CD4-positive, alpha-beta T cell treated with Interleukin-10 for 1 hour (primary cell): Measurements from ENCODE around the gene IL1F10.
A peak's percentile ranks its signal among the peaks of the same experiment; 100 is the strongest.

Experiments used
- DNase-seq: peaks from one replicate; pipeline ENCODE4 v3.0.0-alpha.2; 2020

The IL1F10 gene

DNA sequence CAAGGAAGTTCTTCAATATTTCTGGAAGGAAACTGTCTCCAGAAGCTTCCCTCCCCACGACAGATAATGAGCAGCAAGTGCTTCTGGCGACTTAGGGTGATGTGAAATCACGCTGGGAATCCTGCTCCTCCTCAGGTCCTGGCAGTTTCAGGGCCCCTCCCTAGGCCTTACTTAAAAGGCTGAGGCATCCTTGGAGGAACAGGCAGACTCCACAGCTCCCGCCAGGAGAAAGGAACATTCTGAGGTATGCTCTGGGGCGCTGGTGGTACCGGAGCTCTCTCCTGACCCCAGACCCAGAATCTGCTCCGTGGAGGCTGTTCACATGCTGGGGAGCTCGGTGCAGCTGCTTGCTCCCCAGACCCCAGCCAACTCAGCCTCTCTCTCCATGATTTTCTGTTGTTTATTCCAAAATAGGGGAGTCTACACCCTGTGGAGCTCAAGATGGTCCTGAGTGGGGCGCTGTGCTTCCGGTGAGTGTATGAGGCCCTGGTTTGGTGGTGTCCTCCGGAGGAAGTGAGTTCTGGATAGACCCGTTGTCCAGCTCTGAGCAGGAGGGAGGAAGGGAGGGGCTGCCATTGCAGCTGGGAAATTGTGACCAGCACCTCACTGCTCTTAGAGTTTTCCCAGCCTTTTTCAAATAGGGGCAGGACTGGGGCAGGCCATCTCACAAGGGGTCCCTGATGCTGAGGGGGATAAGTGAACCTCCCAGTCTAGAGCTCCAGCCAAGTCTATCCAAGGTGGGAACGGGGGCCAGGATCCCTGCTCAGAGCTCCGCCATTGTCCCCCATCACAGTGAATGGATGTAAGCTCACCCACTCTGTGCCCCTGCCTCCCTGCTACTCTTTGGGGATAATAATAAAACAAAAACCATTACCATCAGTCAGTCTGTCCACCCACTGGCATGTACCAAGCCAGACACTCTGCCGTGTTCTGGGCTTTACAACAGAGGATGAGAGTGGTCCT, 8.5 kb upstream of the IL1F10 start, which contains the start of gene IL36RN:
IL36RN (plus strand) TSS at position 201 of the 963 bp plus-strand sequence; CDS start at position 442, 241 bp downstream.
- DNase-seq: no peak

DNA sequence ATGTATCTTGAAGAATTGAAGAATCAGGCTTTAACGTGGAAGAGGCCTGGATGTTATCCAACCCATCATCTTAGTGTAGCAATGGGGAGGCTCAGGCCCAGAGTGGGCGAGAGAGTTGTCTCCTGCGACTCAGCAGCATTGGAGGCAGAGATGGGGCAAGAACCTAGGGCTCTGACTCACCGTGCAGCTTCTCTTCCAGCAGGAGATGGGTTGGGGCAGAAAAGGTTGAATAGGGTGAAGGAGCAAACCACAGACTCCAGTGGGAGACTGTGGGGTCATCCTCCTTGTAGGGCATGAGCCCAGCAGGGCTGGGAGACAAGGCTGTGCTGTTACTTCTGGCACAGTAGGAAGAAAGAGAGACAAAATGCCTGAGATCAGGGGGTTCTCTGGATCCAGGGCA, 7.4 kb upstream of the IL1F10 start:
- no peak for DNase-seq

DNA sequence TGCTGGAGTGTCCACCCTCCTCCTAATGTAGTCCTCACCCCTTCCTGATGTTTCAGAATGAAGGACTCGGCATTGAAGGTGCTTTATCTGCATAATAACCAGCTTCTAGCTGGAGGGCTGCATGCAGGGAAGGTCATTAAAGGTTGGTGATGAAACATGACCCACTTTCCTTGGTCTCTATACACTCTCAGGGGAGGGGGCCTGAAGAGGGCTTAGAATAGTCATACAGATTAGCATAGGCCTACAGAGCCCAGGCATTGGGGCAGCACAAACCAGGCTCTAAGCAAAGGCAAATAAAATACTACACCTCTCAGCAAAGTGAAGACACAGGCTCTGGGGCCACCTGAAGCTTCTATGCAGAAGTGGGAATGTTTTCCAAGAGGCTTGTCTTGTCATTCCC, 7.0 kb upstream of the IL1F10 start:
- DNase-seq: no peak

DNA sequence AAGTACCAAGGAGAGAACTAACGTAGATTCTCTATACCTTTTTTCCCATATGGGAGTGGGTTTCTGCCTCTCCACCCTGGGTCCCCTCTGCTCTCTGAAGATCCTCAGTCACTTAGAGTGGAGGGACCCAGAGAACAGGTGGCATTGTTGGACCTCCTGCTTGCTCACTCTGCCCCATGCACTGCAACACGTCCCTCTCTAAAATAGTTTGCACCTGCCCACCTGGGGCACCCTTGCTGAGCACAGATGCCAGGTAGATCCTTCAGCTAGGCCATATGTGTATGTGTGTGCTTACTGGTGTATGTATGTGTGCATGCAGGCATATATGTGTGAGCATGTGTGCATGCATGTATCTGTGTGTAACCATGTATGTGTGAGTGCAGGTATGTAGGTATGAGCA, 6.5 kb upstream of the IL1F10 start:
- DNase-seq: no peak

DNA sequence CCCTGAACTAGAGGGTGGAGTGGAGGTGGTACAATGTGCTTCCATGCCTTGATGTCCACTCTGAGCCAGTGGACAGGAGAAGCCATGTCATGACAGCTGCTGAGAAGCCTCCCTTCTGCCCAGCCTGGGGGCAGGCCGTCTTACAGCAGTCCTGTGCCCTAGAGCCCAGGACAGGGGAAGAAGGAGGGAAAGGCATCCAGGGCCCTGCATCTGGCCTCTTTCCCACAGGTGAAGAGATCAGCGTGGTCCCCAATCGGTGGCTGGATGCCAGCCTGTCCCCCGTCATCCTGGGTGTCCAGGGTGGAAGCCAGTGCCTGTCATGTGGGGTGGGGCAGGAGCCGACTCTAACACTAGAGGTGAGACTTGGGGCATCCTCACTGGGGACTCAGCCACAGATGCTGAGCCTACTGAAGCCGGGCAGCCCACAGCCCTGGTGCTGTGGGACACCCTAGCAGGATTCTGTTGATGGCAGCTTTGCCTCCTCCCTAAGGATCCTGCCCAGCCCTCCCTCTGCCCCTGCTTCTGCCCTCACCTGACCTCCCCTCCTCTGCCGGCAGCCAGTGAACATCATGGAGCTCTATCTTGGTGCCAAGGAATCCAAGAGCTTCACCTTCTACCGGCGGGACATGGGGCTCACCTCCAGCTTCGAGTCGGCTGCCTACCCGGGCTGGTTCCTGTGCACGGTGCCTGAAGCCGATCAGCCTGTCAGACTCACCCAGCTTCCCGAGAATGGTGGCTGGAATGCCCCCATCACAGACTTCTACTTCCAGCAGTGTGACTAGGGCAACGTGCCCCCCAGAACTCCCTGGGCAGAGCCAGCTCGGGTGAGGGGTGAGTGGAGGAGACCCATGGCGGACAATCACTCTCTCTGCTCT, 5.6 kb upstream of the IL1F10 start:
- no peak for DNase-seq

DNA sequence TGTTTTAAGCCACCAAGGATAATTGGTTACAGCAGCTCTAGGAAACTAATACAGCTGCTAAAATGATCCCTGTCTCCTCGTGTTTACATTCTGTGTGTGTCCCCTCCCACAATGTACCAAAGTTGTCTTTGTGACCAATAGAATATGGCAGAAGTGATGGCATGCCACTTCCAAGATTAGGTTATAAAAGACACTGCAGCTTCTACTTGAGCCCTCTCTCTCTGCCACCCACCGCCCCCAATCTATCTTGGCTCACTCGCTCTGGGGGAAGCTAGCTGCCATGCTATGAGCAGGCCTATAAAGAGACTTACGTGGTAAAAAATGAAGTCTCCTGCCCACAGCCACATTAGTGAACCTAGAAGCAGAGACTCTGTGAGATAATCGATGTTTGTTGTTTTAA, 3.5 kb upstream of the IL1F10 start:
- no peak for DNase-seq

DNA sequence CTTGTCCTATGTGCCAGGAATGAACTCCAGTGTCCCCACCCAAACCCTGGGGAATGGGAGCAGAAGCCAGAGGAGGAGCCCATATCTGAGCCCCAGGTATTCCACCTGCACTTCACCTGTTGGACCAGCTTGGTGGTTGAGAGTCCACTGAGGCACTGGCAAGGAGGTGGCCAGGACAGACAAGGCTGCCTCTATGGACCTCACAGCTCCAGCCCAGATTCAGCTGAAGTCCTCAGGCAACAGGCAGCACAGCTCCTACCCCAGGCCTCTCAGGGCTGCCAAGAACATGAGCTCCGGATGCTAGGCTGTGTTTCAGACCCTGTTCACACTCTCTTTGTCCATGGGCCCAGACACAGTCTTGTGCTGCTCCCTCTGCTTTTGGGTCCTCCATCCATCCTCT, 2.9 kb upstream of the IL1F10 start:
- no peak for DNase-seq

DNA sequence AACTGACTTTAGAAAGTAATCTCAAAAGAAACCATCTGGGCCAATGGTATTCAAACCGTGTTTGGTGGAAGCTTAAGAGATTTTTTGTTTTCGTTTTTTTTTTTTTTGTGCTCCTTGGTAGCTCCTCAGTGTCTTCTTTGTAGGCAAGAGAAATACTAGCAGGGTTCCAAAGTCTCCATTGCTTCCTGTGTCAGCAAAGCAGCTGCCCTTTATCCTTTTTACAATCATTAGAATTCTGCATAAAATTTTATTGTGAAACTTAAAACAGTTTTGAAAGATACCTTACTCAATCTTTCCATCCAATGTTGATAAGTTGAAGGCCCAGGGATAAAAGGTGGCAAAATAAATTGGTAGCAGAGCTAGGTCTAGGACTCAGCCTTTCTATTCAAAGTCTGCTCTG, 479 bp downstream of the IL1F10 start:
- no peak for DNase-seq

DNA sequence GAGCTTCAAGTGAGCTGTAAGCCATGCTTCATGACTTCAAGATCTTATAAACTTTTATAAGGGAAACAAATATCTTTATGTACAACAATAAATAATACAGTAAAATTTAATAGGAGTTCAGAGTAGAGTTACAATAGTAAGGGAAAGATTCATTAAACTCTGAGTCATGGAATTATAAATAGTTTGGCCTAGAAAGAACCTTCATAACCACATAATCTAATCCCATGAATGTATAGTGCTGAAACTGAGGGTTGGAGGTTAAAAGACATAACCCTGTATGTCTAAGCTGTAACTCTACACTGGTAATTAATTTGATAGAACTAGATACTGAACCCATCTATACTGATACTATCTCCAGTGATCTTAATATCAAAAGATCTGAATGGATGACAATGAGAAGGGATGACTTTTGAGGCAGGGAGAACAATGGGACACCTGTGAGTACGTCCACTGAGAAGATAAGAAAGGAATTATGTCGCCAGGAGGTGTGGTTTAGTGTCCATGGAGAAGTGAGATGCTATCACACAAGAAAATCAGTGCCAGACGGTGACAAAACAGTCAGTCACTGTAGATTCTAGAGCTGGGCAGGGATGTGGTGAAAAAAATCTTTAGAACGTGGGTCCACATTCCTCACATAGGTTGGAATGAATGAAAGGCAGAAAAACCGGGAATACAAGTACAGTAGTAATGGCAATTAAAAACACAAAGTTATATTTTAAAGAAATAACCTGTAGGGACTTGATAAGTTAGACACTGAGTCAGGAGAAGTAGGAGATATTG, 1.1 kb downstream of the IL1F10 start:
- DNase-seq: no peak

DNA sequence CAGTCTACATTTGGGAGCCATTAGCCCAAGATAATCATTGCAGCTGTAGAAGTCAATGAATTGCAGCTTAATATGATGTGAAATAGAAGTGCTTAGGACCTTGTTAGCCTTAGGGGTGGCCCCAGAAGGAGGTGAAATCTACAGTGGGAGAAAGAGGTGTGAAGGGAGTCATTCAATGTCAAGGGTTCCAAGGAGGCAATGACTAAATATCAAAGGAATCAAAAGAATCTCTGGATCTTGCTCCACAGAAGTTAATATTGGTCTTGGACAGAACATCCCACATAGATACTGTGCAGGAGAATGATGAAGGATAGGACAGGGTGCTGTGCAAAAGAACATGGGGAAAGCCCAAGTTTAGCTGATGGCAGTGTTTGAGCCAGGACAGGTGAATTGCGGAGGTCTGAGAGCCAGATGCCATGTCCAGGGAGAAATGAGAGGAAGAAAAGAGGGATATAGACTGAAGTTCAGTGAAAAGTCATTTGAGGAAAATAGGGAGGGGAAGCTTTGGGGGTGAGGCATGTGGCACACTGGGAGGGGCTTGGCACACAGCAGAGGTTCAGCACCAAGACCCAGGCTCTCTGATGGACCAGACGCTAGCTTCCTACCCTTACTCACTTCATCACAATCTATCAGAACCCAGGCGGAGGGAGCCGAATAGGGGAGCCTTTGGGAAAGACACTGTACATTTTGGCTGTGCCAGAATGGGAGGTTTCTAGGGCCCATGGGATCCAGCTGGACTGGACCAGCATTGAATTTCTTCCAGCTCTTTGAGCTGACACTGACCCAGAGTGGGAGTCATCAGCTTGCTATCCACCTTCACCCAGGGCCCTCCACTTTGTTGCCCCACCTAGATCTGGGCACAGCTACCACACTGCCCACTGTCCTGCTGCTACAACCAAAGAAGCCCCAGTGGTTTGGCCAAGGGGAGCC, 2.2 kb downstream of the IL1F10 start:
- no peak for DNase-seq

DNA sequence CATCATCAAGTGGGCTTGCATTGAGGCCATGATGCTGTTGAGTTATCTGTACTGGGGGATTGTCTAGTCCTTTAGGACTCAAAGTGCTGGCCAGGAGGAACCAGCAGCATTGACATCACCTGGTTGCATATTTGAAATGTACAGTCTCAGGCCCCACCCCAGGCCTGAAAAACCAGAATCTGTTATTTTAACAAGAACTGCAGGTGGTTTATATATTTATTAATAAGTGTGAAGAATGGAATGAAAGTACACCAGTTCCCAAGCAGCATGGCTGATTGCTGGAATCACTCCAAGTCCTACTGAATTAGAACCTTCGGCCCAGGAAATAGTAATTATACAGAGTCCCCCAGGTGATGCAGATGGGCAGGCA, 2.8 kb downstream of the IL1F10 start:
- DNase-seq: no peak

DNA sequence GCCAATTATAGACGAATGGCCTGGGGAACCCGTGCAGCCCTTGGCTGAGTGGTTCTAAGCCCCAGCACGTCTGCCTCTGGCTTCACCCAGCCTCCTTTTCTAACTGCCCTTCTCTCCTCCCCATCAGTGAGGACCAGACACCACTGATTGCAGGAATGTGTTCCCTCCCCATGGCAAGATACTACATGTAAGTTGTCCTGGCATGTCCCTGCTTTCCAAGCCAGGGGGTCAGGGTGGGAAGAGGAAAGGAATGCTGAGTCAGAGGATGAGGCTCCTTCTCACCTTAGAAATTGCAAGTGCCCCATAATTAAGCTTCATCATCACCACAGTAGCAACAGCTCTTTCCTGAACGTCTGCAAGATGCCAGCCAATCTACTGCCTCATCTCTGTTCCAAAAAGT, 4.8 kb downstream of the IL1F10 start:
- DNase-seq: no peak

DNA sequence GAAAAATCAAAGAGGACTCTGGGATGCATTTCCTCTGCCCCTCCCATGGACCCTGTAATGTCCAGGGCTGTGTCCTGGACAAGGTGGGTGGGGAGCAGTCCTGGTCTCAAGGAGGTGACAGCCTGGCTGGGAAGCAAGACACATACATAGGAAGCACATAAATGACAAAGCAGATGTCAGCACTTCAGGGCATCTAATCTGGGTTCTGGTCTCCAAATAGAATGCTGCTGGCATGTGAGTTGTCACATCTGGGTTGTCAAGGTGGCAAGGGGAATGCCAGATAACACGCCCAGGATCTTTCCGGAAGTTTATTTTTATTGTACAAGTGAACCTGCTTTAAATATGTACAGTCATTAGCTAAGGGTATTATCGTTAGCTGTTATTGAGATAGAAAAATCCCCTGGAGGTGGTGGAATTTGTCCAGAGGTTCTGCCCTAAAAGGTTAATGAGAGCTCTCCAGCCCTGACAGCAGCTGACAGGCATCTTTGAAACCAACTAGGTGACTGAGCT, 5.6 kb downstream of the IL1F10 start:
- no peak for DNase-seq

DNA sequence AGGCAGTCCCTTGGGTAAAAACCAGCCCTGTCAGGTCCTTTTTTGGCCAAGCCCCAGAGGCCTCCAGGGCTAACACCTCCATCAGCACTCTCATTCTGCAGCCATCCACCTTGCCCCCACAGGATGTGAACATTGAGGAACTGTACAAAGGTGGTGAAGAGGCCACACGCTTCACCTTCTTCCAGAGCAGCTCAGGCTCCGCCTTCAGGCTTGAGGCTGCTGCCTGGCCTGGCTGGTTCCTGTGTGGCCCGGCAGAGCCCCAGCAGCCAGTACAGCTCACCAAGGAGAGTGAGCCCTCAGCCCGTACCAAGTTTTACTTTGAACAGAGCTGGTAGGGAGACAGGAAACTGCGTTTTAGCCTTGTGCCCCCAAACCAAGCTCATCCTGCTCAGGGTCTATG, 7.3 kb downstream of the IL1F10 start:
- no peak for DNase-seq

DNA sequence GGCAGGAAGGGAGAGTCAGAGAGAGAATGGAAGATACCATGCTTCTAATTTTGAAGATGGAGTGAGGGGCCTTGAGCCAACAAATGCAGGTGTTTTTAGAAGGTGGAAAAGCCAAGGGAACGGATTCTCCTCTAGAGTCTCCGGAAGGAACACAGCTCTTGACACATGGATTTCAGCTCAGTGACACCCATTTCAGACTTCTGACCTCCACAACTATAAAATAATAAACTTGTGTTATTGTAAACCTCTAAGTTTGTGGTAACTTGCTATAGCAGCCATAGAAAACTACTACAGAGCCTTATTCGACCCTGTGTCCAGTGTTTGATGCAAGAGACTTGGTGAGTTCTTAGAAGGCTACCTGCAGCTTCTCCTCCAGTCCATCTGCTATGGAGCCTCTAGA, 7.8 kb downstream of the IL1F10 start:
- no peak for DNase-seq

DNA sequence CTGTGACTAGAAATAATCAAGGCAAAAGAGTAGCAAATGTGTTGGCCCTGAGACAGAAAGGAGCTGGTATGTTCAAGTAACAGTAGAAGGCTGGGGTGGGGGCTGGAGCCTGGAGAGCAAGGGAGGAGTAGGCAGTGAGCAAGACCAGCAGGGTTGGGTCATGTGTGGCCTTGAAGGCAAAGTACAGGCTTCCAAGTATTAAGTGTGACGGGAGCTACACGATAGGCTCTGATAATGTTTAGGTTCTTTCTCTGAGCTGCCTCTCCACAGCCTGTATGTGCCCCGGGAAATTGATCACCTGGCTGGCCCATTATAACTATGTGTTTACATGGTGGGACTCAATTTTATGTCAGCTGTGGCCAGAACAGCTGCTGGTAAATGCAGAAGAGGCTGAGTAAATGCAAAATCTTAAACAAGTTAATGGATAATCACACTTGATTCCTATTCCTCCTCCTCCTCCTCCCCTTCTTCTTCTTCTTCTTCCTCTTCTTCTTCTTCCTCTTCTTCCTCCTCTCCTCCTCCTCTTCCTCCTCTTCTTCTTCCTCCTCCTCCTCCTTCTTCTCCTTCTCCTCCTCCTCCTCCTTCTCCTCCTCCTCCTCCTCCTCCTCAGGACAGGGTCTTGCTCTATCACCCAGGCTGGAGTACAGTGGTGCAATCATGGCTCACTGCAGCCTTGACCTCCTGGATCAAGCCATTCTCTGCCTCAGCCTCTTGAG, 9.3 kb downstream of the IL1F10 start:
- DNase-seq: no peak

DNA sequence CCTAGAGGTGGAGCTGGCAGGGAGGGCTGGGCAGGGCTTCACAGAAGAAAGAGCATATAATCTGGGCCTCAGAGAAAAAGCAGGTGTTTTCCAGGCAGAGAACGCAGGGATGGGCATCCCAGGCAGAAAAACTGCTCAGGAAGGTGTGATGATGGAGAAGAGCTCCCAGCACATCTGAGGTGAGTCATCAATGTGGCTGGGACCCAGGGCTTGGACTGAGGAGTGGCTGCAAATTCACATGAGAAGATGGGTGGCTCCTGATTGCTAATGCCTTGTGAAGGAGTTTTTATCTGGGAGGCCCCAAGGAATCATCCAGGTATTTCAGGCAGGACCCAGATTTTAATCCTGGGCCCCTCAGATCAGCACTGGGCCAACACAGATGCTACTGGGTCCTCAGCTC, 10.2 kb downstream of the IL1F10 start:
- DNase-seq: no peak

DNA sequence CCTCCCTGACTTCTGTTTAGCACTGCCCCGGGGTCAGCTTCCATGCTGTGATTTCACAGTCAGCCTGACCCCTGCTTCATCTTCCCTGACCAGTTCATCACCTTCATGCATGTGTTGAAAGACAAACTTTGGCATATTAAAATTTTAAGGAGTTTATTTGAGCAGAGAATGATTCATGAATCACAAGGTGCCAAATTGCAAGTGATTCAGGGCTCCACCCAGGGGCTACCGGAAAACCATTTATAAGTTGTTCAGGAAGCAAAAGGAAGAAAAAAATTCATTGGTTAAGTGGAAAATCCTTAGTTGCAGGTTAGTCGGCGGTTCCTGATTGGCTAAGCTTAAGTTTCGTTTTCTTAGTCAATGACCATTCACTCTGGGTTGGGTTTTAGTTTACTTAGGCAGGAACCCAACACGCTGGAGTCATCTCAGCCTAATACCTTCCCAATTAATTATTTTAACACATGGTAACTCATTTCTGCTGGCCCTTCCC, 10.6 kb downstream of the IL1F10 start:
- no peak for DNase-seq

DNA sequence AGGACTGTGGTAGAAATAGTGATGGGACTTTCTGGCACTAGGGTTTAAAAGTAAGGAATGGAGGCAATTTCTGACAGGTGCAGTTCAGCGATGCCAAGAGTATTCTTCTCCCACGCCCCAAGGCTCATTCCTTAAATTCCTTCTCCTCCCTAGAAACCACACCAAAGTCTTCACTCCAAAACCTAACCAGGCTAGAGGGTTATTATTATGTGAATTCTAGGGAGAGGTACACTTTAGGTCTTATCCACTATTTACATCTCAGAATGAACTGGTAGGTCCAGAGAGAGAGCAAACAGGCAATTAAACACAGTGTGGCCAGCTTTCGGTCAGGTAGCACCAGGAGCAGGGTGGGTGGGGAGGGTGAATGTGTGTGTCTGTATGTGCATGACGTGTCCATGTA, 11.4 kb downstream of the IL1F10 start:
- no peak for DNase-seq

DNA sequence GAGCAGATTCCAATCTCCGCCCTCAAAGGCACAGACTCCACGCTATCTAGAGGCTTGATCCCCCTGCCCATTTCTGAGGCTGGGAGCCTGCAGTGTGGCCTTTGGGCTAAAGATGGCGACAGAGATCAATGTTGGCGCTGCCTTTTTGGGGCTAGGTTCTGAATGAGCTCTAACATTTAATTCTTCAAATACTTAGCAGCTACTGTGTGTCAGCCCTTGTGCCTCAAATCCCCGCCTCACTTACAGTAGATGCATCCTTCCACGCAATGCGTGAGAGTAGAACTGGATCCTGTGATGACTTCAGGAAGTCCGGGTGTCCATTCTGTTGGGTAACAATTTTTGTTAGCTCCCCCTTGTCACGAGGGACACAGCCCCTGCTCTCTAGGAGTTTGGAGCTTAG, 12.4 kb downstream of the IL1F10 start:
- peak; percentile 43 for DNase-seq
